Panc1 (cell line): ENCODE results near the gene CCNL2.

ENCODE experiments used
- POLR2AphosphoS5 ChIP-seq: IDR thresholded peaks from 2 replicates; pipeline ENCODE4 v1.6.1; 2012; ENCODE audit warnings: mild to moderate bottlenecking, low read depth, low read length, moderate library complexity
- TF ChIP-seq, protein P1 (sequence below): fragments of 450-650 bp; IDR thresholded peaks from 2 replicates; pipeline ENCODE4 v1.5.1; 2017; ENCODE audit warnings: mild to moderate bottlenecking

- TF ChIP-seq, protein P1, sequence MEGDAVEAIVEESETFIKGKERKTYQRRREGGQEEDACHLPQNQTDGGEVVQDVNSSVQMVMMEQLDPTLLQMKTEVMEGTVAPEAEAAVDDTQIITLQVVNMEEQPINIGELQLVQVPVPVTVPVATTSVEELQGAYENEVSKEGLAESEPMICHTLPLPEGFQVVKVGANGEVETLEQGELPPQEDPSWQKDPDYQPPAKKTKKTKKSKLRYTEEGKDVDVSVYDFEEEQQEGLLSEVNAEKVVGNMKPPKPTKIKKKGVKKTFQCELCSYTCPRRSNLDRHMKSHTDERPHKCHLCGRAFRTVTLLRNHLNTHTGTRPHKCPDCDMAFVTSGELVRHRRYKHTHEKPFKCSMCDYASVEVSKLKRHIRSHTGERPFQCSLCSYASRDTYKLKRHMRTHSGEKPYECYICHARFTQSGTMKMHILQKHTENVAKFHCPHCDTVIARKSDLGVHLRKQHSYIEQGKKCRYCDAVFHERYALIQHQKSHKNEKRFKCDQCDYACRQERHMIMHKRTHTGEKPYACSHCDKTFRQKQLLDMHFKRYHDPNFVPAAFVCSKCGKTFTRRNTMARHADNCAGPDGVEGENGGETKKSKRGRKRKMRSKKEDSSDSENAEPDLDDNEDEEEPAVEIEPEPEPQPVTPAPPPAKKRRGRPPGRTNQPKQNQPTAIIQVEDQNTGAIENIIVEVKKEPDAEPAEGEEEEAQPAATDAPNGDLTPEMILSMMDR = no peak
- no peak for TF ChIP-seq POLR2AphosphoS5
These were observed 52.0 kb downstream of the CCNL2 start for GRCh38 chr1:1347026-1347595.
